GM12865 (cell line): ENCODE data around the gene ARMC2.

ENCODE experiments used
- DNase-seq: peaks from one replicate; pipeline ENCODE4 v3.0.0; 2010; ENCODE audit warnings: low read depth
- H3K4me3 ChIP-seq: 2 replicates; pipeline ENCODE4 v1.5.1; 2011; ENCODE audit warnings: mild to moderate bottlenecking, low read depth, low read length, control low read depth
- CTCF ChIP-seq: IDR thresholded peaks from 2 replicates; pipeline ENCODE4 v1.5.1; 2011; ENCODE audit warnings: low read length, control low read depth, low read depth, inconsistent platforms; ENCODE audit not compliant: insufficient read depth; ENCODE audit errors: missing control alignments

The ARMC2 gene

GRCh38 chr6:108832738-108833137, 15.5 kb upstream of the ARMC2 start:
- no peak for DNase-seq
- TF ChIP-seq CTCF: no peak
- H3K4me3 ChIP-seq: no peak overlapping the region

GRCh38 chr6:108835218-108835850, 12.9 kb upstream of the ARMC2 start:
- TF ChIP-seq CTCF: peak; percentile 95
- peak; percentile 86 for DNase-seq
- H3K4me3 ChIP-seq: no peak overlapping the region

GRCh38 chr6:108836061-108836460, 12.2 kb upstream of the ARMC2 start:
- TF ChIP-seq CTCF: no peak
- no peak for DNase-seq
- no peak overlapping the region for H3K4me3 ChIP-seq

- no peak for TF ChIP-seq CTCF
- no peak for DNase-seq
- no peak overlapping the region for H3K4me3 ChIP-seq
Measured at GRCh38 chr6:108837236-108837971, 10.8 kb upstream of the ARMC2 start.

GRCh38 chr6:108838101-108838717, 10.0 kb upstream of the ARMC2 start:
- TF ChIP-seq CTCF: no peak

GRCh38 chr6:108839083-108839642, 9.1 kb upstream of the ARMC2 start:
- H3K4me3 ChIP-seq: no peak overlapping the region
- TF ChIP-seq CTCF: no peak
- no peak for DNase-seq

More at GRCh38 chr6:108838101-108838717, 10.0 kb upstream of the ARMC2 start:
- no peak for DNase-seq
- no peak overlapping the region for H3K4me3 ChIP-seq
